Activated CD4-positive, alpha-beta memory T cell treated with anti-CD3 and anti-CD28 coated beads for 36 hours (primary cell): ENCODE data around the gene CD53. TPM values are rescaled to one million over a fixed set of nuclear protein-coding genes. Genes with fewer than 3 reads are reported as not detected.
"Not testable (repeated sequence)": the region's sequence is repeated elsewhere in the genome, so short reads cannot be mapped to it uniquely, and the experiment has no call there.

ENCODE experiments used
- CTCF ChIA-PET: fragments of 350-600 bp; sonication (Branson Sonifier 250); formaldehyde crosslinking; loops from one replicate; lab custom pipeline; 2021; ENCODE audit warnings: antibody characterized with exemption, inconsistent platforms; lab: Charles Lee
- POLR2A ChIA-PET: fragments of 350-600 bp; sonication (Branson Sonifier 250); formaldehyde crosslinking; loops from one replicate; lab custom pipeline; 2021; ENCODE audit warnings: antibody characterized with exemption; lab: Charles Lee
- DNase-seq: peaks from one replicate; pipeline ENCODE4 v3.0.0-alpha.2; 2020
- H3K27ac Mint-ChIP-seq: one replicate; pipeline ENCODE4 v1.8.0; 2021; ENCODE audit warnings: mixed read lengths
- H3K27me3 Mint-ChIP-seq: one replicate; pipeline ENCODE4 v1.8.0; 2021; ENCODE audit warnings: mixed read lengths
- H3K36me3 Mint-ChIP-seq: one replicate; pipeline ENCODE4 v1.8.0; 2021; ENCODE audit warnings: mixed read lengths
- H3K4me1 Mint-ChIP-seq: one replicate; pipeline ENCODE4 v1.8.0; 2021; ENCODE audit warnings: low read depth, mixed read lengths
- H3K4me3 Mint-ChIP-seq: one replicate; pipeline ENCODE4 v1.8.0; 2021; ENCODE audit warnings: mild to moderate bottlenecking, mixed read lengths
- H3K9me3 Mint-ChIP-seq: one replicate; pipeline ENCODE4 v1.8.0; 2021; ENCODE audit warnings: mixed read lengths
- intact Hi-C: fragments of 100-400 bp; cut with micrococcal nuclease; formaldehyde crosslinking; loops from one replicate; pipeline ENCODE4 v1.15.1; 2023
- total RNA-seq, 2 experiments: library from RNA; stranded (reverse); gene quantifications; one replicate each; pipeline ENCODE4 v1.2.3, GENCODE V29; 2021

CD53 gene
- total RNA-seq, 2 experiments from 2014 or later, result 240 to 246 TPM

DNA sequence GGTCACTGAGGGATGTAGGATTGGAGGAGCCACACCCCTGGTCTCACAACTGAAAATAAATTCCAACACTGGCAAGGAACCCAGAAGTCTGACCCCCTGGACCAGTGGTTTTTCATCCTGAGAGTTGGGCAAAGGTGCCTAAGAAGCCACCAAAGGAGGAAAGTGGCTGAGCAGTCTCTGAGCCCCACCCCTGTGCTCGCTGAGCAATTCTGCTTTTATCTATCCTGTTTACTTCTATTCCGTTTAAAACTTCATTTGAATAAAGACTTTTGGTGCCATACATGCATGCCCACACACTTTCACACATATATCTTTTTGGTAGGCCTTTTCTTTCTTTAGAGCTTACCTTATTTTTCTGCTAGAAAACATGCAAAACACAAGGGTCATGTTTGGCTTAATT lies 13.9 kb upstream of the CD53 start:
- Mint-ChIP-seq H3K4me3 (no peak overlapping the region), H3K27me3 (peaks cover 7% of the 10 kb centered on the region), H3K27ac (no peak overlapping the region), H3K4me1 (peaks cover 24% of the 10 kb centered on the region), H3K36me3 (peaks cover 6% of the 10 kb centered on the region), H3K9me3 (peaks cover 9% of the 10 kb centered on the region)
- no peak for DNase-seq
- intact Hi-C loops, result no loop called here
- POLR2A ChIA-PET, result interaction anchor here (0.6 to 2.1 kb wide), 3 partner anchors 11 to 360 kb away, joined by 3 to 4 read pairs (median 3); partner anchors contain the start of gene CD53
- CTCF ChIA-PET, result interaction anchor here (1.6 kb wide), 1 partner anchor 133 kb away, joined by 5 read pairs; no protein-coding TSS in a partner anchor

DNA sequence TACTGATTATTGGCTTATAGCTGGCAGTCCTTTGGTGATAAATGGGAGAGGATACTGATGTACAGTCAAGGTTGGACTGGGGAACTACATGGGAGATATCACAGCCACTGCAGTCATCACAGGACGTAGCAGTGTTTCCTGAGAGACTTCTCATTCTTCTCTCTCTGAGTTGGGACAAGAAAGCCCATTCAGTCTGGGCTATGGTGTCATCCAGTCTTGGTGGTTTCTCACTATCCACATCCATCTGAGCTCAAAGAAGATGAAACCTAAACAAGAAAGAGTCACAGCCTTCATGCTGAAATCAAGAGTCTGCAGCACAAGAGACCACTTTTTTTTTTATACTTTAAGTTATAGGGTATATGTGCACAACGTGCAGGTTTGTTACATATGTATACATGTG lies 12.8 kb upstream of the CD53 start:
- Mint-ChIP-seq H3K27me3 (peaks cover 7% of the 10 kb centered on the region), H3K4me3 (no peak overlapping the region), H3K36me3 (peaks cover 11% of the 10 kb centered on the region), H3K9me3 (peaks cover 19% of the 10 kb centered on the region), H3K27ac (peak overlapping the region; percentile 39), H3K4me1 (peaks cover 31% of the 10 kb centered on the region)
- CTCF ChIA-PET, result interaction anchor here (1.6 kb wide), 1 partner anchor 77 kb away, joined by 8 read pairs; no protein-coding TSS in a partner anchor
- intact Hi-C loops, result no loop called here
- POLR2A ChIA-PET, result interaction anchor here (0.6 to 2.1 kb wide), 4 partner anchors 12 to 238 kb away, joined by 3 to 4 read pairs (median 4); partner anchors contain the start of gene CD53
- no peak for DNase-seq

DNA sequence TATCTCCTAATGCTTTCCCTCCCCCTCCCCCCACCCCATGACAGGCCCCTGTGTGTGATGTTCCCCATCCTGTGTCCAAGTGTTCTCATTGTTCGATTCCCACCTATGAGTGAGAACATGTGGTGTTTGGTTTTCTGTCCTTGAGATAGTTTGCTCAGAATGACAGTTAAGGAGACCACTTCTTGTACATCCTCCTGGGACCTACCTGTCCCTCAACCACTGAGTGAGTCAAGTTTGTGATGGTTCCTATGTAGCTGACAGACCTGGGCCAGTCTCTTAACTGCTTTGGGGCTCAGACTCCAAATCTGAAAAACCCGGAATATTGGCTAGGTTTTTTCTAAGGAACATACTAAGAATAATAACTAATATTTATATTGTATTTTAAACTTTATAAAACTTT lies 12.3 kb upstream of the CD53 start:
- Mint-ChIP-seq H3K36me3 (peaks cover 13% of the 10 kb centered on the region), H3K4me1 (peaks cover 31% of the 10 kb centered on the region), H3K9me3 (peaks cover 23% of the 10 kb centered on the region)
- intact Hi-C loops, H3K27me3 Mint-ChIP-seq, DNase-seq, H3K4me3 Mint-ChIP-seq, H3K27ac Mint-ChIP-seq: not testable (repeated sequence)
- ChIA-PET POLR2A (interaction anchor here (2.1 kb wide), 1 partner anchor 12 kb away, joined by 4 read pairs; the partner anchor contains the start of gene CD53), CTCF (interaction anchor here (0.8 to 1.6 kb wide), 2 partner anchors 78 to 305 kb away, joined by 3 to 8 read pairs; no protein-coding TSS in a partner anchor)

DNA sequence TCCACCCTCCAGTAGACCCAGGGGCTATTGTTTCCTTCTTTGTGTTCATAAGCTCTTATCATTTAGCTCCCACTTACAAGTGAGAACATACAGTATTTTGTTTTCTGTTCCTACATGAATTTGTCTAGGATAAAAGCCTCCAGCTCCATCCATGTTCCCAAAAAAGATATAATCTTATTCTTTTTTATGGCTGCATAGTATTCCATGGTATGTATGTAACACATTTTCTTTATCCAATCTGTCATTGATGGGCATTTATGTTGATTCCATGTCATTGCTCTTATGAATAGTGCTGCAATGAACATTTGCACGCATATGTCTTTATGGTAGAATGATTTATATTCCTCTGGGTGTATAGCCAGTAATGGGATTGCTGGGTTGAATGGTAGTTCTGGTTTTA lies 11.0 kb upstream of the CD53 start:
- Mint-ChIP-seq H3K36me3 (peaks cover 18% of the 10 kb centered on the region), H3K4me1 (peaks cover 33% of the 10 kb centered on the region), H3K9me3 (peaks cover 35% of the 10 kb centered on the region)
- H3K4me3 Mint-ChIP-seq, intact Hi-C loops, DNase-seq, POLR2A ChIA-PET, H3K27me3 Mint-ChIP-seq, H3K27ac Mint-ChIP-seq: not testable (repeated sequence)
- CTCF ChIA-PET, result interaction anchor here (1.4 kb wide), 1 partner anchor 102 kb away, joined by 3 read pairs; no protein-coding TSS in a partner anchor

DNA sequence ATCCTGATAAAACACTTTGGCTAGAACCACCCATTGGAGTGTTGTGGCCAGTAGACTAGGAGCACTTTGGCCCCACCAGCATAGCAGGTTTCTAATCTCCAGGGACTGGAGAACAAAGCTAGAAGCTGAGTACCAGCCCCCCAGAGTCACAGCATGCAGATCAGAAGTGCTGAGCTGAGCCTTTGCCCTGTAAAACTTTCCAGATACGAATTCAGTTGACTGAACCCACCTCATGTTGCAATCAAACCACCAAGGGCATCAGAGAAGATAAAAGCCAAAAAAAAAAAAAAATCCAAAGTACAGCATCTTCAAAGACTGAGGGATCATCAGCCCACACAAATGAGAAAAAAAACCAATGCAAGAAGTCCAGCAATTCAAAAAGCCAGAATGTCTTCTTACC lies 8.7 kb upstream of the CD53 start:
- no peak for DNase-seq
- ChIA-PET POLR2A (no interaction called here), CTCF (interaction anchor here (1.8 kb wide), 1 partner anchor 34 kb away, joined by 4 read pairs; no protein-coding TSS in a partner anchor)
- Mint-ChIP-seq H3K27ac (no peak overlapping the region), H3K36me3 (peaks cover 23% of the 10 kb centered on the region), H3K4me1 (peaks cover 28% of the 10 kb centered on the region), H3K4me3 (no peak overlapping the region), H3K9me3 (peaks cover 51% of the 10 kb centered on the region), H3K27me3 (peaks cover 2% of the 10 kb centered on the region)
- intact Hi-C loops, result no loop called here

DNA sequence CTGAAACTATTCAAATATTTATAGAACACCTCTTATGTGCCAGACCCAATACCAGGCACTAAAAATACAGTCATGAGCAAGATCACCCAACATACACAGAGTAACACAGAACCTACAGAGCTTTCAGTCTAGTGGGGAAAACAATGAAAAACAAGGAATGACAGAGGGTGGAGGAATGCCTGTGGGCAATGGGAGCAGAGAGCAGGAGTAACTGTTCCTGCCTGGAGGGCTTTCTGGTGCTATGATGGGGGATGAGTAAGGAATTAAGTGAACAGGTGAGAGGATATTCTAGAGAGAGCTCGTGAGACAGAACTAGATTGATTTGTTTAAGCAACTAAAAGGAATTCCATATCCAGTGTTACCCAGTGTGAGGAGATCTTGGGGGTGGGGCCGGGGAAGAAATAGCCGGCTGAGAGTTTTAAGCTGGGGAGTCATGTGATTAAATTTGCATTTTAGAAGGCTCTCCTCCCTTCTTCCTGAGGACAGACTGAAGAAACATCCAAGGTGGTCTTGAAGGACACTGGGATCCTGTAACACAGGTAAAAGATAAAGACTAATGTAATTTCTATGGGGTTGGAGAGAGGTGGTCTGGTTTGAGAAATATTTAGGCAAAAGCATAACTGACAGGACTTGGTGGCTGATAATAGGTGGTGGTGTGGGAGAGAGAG lies 2.1 kb upstream of the CD53 start:
- POLR2A ChIA-PET, result interaction anchor here (0.6 to 4.0 kb wide), 3 partner anchors 32 to 330 kb away, joined by 3 to 15 read pairs (median 3); partner anchors contain the start of genes DENND2D and LRIF1
- intact Hi-C loops, result loop anchor here (10.0 kb wide), 3 partner anchors 274 to 604 kb away; partner anchors contain the start of genes ATP5PB, C1orf162, CEPT1 and DRAM2
- peaks cover 26% of the 10 kb centered on the region for H3K9me3 Mint-ChIP-seq
- H3K27me3 Mint-ChIP-seq, result no peaks in the 10 kb centered on the region
- peak overlapping the region; percentile 2 for H3K4me3 Mint-ChIP-seq
- CTCF ChIA-PET, result interaction anchor here (0.9 kb wide), 1 partner anchor 122 kb away, joined by 3 read pairs; no protein-coding TSS in a partner anchor
- H3K4me1 Mint-ChIP-seq, result peaks cover 33% of the 10 kb centered on the region
- no peak for DNase-seq
- peak overlapping the region; percentile 99 for H3K27ac Mint-ChIP-seq
- peaks cover 25% of the 10 kb centered on the region for H3K36me3 Mint-ChIP-seq

DNA sequence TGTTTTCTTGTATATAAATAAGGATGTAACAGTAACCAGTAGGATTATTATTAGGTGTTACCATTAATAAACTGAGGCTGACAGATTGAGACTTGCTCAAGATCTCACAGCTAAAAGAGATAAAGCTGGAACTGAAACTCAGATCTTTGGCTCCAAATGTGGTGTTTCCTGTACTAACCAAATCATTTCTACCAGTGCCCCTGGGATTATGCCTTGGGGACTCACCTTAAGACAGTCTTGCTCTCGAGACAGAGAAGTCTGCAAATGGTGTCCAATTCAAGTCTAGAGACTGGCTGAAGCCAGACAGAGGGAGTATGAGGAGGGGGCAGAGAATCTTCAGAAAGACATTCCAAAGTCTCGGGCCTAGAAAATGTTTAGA lies 593 bp upstream of the CD53 start:
- H3K27me3 Mint-ChIP-seq, result no peaks in the 10 kb centered on the region
- intact Hi-C loops, result loop anchor here (2.0 to 10.0 kb wide), 5 partner anchors 226 to 602 kb away; partner anchors contain the start of genes ATP5PB, C1orf162, CEPT1 and DRAM2
- H3K27ac Mint-ChIP-seq, result peak overlapping the region; percentile 99
- no peak for DNase-seq
- peak overlapping the region; percentile 98 for H3K4me3 Mint-ChIP-seq
- peaks cover 14% of the 10 kb centered on the region for H3K9me3 Mint-ChIP-seq
- peaks cover 31% of the 10 kb centered on the region for H3K36me3 Mint-ChIP-seq
- ChIA-PET POLR2A (interaction anchor here (1.3 to 4.4 kb wide), 5 partner anchors 13 to 534 kb away, joined by 4 to 41 read pairs (median 5); partner anchors contain the start of genes KCNA3 and LRIF1), CTCF (interaction anchor here (0.8 to 2.7 kb wide), 4 partner anchors 43 to 819 kb away, joined by 3 to 12 read pairs (median 4); no protein-coding TSS in a partner anchor)
- peaks cover 35% of the 10 kb centered on the region for H3K4me1 Mint-ChIP-seq

DNA sequence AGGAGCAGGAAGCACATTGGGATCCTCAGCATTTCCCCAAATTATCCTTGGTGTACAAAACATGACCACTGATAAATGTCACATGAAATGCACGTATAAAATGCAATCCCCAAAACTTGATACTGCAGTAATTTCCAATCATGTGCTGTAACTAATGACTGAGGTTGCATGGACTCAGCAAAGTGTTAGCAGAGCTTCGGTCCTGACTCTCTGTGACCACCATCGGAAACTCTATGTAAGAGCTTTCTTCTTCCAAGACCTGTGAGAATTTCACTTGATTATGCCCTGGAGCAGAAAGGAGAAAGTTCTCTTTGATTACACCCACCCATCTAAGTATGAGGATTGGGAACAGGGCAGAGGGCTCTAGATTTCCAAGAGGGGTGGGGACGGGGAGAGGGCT lies 908 bp downstream of the CD53 start:
- DNase-seq, result no peak
- POLR2A ChIA-PET, result interaction anchor here (1.0 to 4.4 kb wide), 8 partner anchors 14 to 730 kb away, joined by 5 to 41 read pairs (median 7); partner anchors contain the start of genes KCNA3 and LRIF1
- H3K27me3 Mint-ChIP-seq, result no peaks in the 10 kb centered on the region
- intact Hi-C loops, result loop anchor here (2.0 to 10.0 kb wide), 5 partner anchors 227 to 601 kb away; partner anchors contain the start of genes ATP5PB, C1orf162, CEPT1 and DRAM2
- H3K9me3 Mint-ChIP-seq, result no peaks in the 10 kb centered on the region
- peaks cover 36% of the 10 kb centered on the region for H3K4me1 Mint-ChIP-seq
- H3K27ac Mint-ChIP-seq, result peak overlapping the region; percentile 99
- peaks cover 36% of the 10 kb centered on the region for H3K36me3 Mint-ChIP-seq
- CTCF ChIA-PET, result interaction anchor here (1.4 to 2.7 kb wide), 6 partner anchors 88 to 318 kb away, joined by 3 to 14 read pairs (median 6); partner anchors contain the start of gene LRIF1
- H3K4me3 Mint-ChIP-seq, result peak overlapping the region; percentile 98

DNA sequence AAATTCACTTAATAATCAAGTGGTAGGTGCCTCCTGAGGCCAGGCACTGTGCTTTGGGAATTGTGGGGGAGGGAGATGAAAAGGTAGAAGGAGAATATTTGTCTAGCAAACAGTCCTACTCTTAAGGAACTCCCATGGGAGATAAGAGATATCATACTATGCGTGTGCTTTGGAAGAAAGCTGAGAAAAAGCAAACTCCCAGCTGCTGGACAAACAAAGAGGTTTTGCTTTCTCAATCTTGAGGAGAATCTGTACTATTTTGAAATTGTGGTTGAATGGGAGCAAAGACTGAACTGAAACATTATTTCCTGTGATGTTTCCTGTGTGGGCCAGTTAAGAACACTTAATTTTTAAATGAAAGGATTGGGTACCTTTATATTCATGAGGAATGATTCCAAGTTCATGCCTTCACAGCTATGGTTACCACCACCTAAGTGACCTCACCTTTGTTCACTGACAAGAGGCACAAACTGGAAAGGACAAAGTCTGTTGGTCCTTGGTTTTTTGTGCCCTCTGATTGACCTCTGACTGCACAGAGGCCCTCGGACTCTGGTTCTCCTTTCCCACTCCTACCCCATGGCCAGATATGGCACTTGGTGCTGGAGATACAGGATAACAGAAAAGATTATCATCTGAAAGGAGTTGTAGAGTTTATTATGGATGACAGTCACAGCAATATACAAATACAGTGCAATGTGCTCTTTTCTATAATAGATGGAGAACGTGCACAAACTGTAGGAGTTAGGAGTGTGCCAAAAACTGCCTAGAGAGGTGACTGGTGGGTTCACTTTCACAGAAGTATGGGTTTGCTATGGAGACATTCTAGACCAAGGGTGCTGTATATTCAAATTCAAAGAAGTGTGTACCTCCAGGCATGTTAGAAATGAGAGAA lies 1.6 kb downstream of the CD53 start:
- intact Hi-C loops, result loop anchor here (1.0 to 10.0 kb wide), 7 partner anchors 90 to 743 kb away; partner anchors contain the start of genes ATP5PB, C1orf162, CEPT1 and DENND2D
- Mint-ChIP-seq H3K36me3 (peaks cover 39% of the 10 kb centered on the region), H3K27ac (peak overlapping the region; percentile 99), H3K27me3 (no peaks in the 10 kb centered on the region), H3K9me3 (no peaks in the 10 kb centered on the region), H3K4me3 (peak overlapping the region; percentile 98), H3K4me1 (peaks cover 41% of the 10 kb centered on the region)
- POLR2A ChIA-PET, result interaction anchor here (0.7 to 4.4 kb wide), 10 partner anchors 12 to 229 kb away, joined by 3 to 41 read pairs (median 7); partner anchors contain the start of genes KCNA3 and LRIF1
- peak; percentile 33 for DNase-seq
- CTCF ChIA-PET, result interaction anchor here (1.4 to 2.7 kb wide), 4 partner anchors 87 to 319 kb away, joined by 3 to 14 read pairs (median 4); partner anchors contain the start of gene LRIF1

DNA sequence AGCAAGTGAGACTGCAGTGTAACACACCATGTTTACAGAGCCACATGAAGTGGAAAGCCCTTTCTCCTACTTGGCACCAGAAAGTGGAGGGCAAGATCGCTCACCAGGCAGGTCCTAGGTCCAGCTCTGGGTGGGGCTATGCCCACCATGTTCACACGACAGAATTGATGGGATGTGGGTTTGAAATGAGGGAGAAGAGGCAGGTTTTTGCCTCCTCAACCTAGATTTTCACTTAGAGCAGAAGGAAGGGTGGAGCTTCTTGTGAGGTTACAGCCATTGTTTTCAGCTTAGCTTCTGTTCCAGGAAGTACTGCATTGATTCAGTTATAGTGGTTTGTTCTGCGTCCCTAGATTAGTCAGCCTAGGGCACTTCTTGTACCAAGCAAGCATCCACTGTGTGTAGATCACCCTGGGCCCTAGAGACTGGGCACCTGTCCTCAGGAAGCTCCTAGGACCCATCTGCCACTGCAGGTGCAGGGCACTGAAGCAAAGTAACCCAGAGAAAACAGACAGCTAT lies 2.3 kb downstream of the CD53 start:
- intact Hi-C loops, result loop anchor here (1.0 to 10.0 kb wide), 7 partner anchors 89 to 742 kb away; partner anchors contain the start of genes ATP5PB, C1orf162, CEPT1 and DENND2D

More for the DNA sequence above, 2.3 kb downstream of the CD53 start:
- Mint-ChIP-seq H3K36me3 (peaks cover 42% of the 10 kb centered on the region), H3K9me3 (peaks cover 4% of the 10 kb centered on the region), H3K4me3 (peak overlapping the region; percentile 98), H3K27ac (peak overlapping the region; percentile 99), H3K4me1 (peaks cover 46% of the 10 kb centered on the region), H3K27me3 (no peaks in the 10 kb centered on the region)
- CTCF ChIA-PET, result interaction anchor here (0.7 to 2.7 kb wide), 7 partner anchors 89 to 244 kb away, joined by 3 to 14 read pairs (median 3); partner anchors contain the start of gene LRIF1
- peak; percentile 83 for DNase-seq
- POLR2A ChIA-PET, result interaction anchor here (0.6 to 4.4 kb wide), 14 partner anchors 11 to 536 kb away, joined by 3 to 41 read pairs (median 6); partner anchors contain the start of genes KCNA3, LRIF1 and RBM15
